Spleen (tissue), 7 donors: ENCODE results near the gene MGAT4C.

Source experiments
- POLR2AphosphoS5 ChIP-seq, 3 donors: sonication (generic); formaldehyde crosslinking; IDR thresholded peaks; one replicate each; pipeline ENCODE4 v1.5.1; 2017; ENCODE audit warnings: antibody characterized with exemption in 3 of 3
- TF ChIP-seq, protein P1 (sequence below), 11 experiments: fragments of 200-600 bp in 7 of 11; fragments of 450-650 bp in 4 of 11; sonication (generic) in 4 of 11; IDR thresholded peaks in 8 of 11; conservative IDR thresholded peaks in 3 of 11; 1 replicate in 7 of 11; 2 replicates in 4 of 11; pipeline versions ENCODE4 v1.4.0 to v1.8.0; 2016 to 2021; ENCODE audit warnings: antibody characterized with exemption in 11 of 11, inconsistent platforms in 4 of 11, mild to moderate bottlenecking in 1 of 11
- donor health status: DM: no; HTN: no; CAD: no; lungs with moderate emphysema.
- donor health status: DM: no; HTN: no; CAD: no.
- donor health status: DM: no; HTN: no; CAD: no.

- TF ChIP-seq, protein P1, sequence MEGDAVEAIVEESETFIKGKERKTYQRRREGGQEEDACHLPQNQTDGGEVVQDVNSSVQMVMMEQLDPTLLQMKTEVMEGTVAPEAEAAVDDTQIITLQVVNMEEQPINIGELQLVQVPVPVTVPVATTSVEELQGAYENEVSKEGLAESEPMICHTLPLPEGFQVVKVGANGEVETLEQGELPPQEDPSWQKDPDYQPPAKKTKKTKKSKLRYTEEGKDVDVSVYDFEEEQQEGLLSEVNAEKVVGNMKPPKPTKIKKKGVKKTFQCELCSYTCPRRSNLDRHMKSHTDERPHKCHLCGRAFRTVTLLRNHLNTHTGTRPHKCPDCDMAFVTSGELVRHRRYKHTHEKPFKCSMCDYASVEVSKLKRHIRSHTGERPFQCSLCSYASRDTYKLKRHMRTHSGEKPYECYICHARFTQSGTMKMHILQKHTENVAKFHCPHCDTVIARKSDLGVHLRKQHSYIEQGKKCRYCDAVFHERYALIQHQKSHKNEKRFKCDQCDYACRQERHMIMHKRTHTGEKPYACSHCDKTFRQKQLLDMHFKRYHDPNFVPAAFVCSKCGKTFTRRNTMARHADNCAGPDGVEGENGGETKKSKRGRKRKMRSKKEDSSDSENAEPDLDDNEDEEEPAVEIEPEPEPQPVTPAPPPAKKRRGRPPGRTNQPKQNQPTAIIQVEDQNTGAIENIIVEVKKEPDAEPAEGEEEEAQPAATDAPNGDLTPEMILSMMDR (IDR thresholded peaks at IDR 0.05 in 8 of 11, conservative IDR thresholded peaks at IDR 0.05 in 3 of 11): no peak
- TF ChIP-seq POLR2AphosphoS5 (IDR thresholded peaks at IDR 0.05): no peak
Observed at GRCh38 chr12:86148071-86148470, 108.1 kb downstream of the MGAT4C start.
